ENCODE data around the gene LCE3D. TPM values are rescaled to one million over a fixed set of nuclear protein-coding genes. Genes with fewer than 3 reads are reported as not detected.

The LCE3D gene
- total and polyA plus RNA-seq, 9 of the 15 experiments (the other 6 are each of a cell fraction or from before 2014, with no cell fraction given), result not detected

- no peak for TF ChIP-seq RERE (CRISPR knock-in tag; IDR thresholded peaks at IDR 0.05; ENCODE audit: borderline replicate concordance)
- TF ChIP-seq ZNF668 (CRISPR knock-in tag; IDR thresholded peaks at IDR 0.05), result no peak
- TF ChIP-seq RAD21 (CRISPR knock-in tag; conservative IDR thresholded peaks at IDR 0.05 in 1 of 2, IDR thresholded peaks at IDR 0.05 in 1 of 2), result peak in 1 of 2 experiments; percentile 51; a peak in 2 of 4 replicates
- TF ChIP-seq SNIP1 (IDR thresholded peaks at IDR 0.05; ENCODE audit: low read depth), result no peak
- TF ChIP-seq NRF1 (conservative IDR thresholded peaks at IDR 0.05 in 1 of 2, IDR thresholded peaks at IDR 0.05 in 1 of 2), result no peak
Measured at GRCh38 chr1:152533327-152533938, 46.9 kb downstream of the LCE3D start (continued).

Small RNA genes lying within 50 kb of the gene (small RNA-seq; reads per million reads assigned to genes)
- gene LCE3A (not detected), gene LCE3B (not detected)

Other genes starting within 250 kb of the LCE3D start
Only the 7 nearest of the 20 such genes appear.
- not detected in 2 replicates for gene LCE5A, start 69.7 kb downstream of the LCE3D start, total RNA-seq (2014; rRNA removed)
- not detected in 2 replicates for gene LCE5A, start 69.7 kb downstream of the LCE3D start, total RNA-seq (2014; rRNA removed; fragmentation: Illumina TruSeq; extraction: Trizol)
- not detected in 2 replicates for gene LCE5A, start 69.7 kb downstream of the LCE3D start, total RNA-seq (2015; rRNA removed; fragmentation: Illumina TruSeq; extraction: Trizol)
- gene LCE5A, start 69.7 kb downstream of the LCE3D start, total RNA-seq (2021), result not detected in 2 replicates
- gene LCE5A, start 69.7 kb downstream of the LCE3D start, polyA plus RNA-seq (2011; rRNA removed), result not detected in 2 replicates
- gene LCE5A, start 69.7 kb downstream of the LCE3D start, polyA plus RNA-seq (2014; fragmentation: Illumina TruSeq; extraction: Trizol), result not detected in 2 replicates
- not detected for gene LCE5A, start 69.7 kb downstream of the LCE3D start, polyA plus RNA-seq (2014; fragmentation: Nextera tagmentation; extraction: Ambion mirVana)
- gene LCE5A, start 69.7 kb downstream of the LCE3D start, polyA plus RNA-seq (2014; rRNA removed), result not detected in 2 replicates
- not detected in 2 replicates for gene CRCT1, start 66.0 kb downstream of the LCE3D start, total RNA-seq (2014; rRNA removed)
- not detected in 2 replicates for gene CRCT1, start 66.0 kb downstream of the LCE3D start, total RNA-seq (2014; rRNA removed; fragmentation: Illumina TruSeq; extraction: Trizol)
- gene CRCT1, start 66.0 kb downstream of the LCE3D start, total RNA-seq (2015; rRNA removed; fragmentation: Illumina TruSeq; extraction: Trizol), result not detected in 2 replicates
- gene CRCT1, start 66.0 kb downstream of the LCE3D start, total RNA-seq (2021), result not detected in 2 replicates
- not detected in 2 replicates for gene CRCT1, start 66.0 kb downstream of the LCE3D start, polyA plus RNA-seq (2011; rRNA removed)
- gene CRCT1, start 66.0 kb downstream of the LCE3D start, polyA plus RNA-seq (2014; fragmentation: Illumina TruSeq; extraction: Trizol), result not detected in 2 replicates
- not detected for gene CRCT1, start 66.0 kb downstream of the LCE3D start, polyA plus RNA-seq (2014; fragmentation: Nextera tagmentation; extraction: Ambion mirVana)
- gene CRCT1, start 66.0 kb downstream of the LCE3D start, polyA plus RNA-seq (2014; rRNA removed), result not detected in 2 replicates
- not detected in 2 replicates for gene LCE3E, start 13.7 kb downstream of the LCE3D start, total RNA-seq (2014; rRNA removed)
- gene LCE3E, start 13.7 kb downstream of the LCE3D start, total RNA-seq (2014; rRNA removed; fragmentation: Illumina TruSeq; extraction: Trizol), result not detected in 2 replicates
- gene LCE3E, start 13.7 kb downstream of the LCE3D start, total RNA-seq (2015; rRNA removed; fragmentation: Illumina TruSeq; extraction: Trizol), result not detected in 2 replicates
- not detected in 2 replicates for gene LCE3E, start 13.7 kb downstream of the LCE3D start, total RNA-seq (2021)
- gene LCE3E, start 13.7 kb downstream of the LCE3D start, polyA plus RNA-seq (2011; rRNA removed), result not detected in 2 replicates
- not detected in 2 replicates for gene LCE3E, start 13.7 kb downstream of the LCE3D start, polyA plus RNA-seq (2014; fragmentation: Illumina TruSeq; extraction: Trizol)
- gene LCE3E, start 13.7 kb downstream of the LCE3D start, polyA plus RNA-seq (2014; fragmentation: Nextera tagmentation; extraction: Ambion mirVana), result not detected
- gene LCE3E, start 13.7 kb downstream of the LCE3D start, polyA plus RNA-seq (2014; rRNA removed), result not detected in 2 replicates
- gene LCE3C, start 19.7 kb upstream of the LCE3D start, total RNA-seq (2014; rRNA removed), result not detected in 2 replicates
- gene LCE3C, start 19.7 kb upstream of the LCE3D start, total RNA-seq (2014; rRNA removed; fragmentation: Illumina TruSeq; extraction: Trizol), result not detected in 2 replicates
- not detected in 2 replicates for gene LCE3C, start 19.7 kb upstream of the LCE3D start, total RNA-seq (2015; rRNA removed; fragmentation: Illumina TruSeq; extraction: Trizol)
- gene LCE3C, start 19.7 kb upstream of the LCE3D start, total RNA-seq (2021), result not detected in 2 replicates
- not detected in 2 replicates for gene LCE3C, start 19.7 kb upstream of the LCE3D start, polyA plus RNA-seq (2011; rRNA removed)
- gene LCE3C, start 19.7 kb upstream of the LCE3D start, polyA plus RNA-seq (2014; fragmentation: Illumina TruSeq; extraction: Trizol), result not detected in 2 replicates
- gene LCE3C, start 19.7 kb upstream of the LCE3D start, polyA plus RNA-seq (2014; fragmentation: Nextera tagmentation; extraction: Ambion mirVana), result not detected
- not detected in 2 replicates for gene LCE3C, start 19.7 kb upstream of the LCE3D start, polyA plus RNA-seq (2014; rRNA removed)
- not detected in 2 replicates for gene LCE3B, start 33.3 kb upstream of the LCE3D start, total RNA-seq (2014; rRNA removed)
- gene LCE3B, start 33.3 kb upstream of the LCE3D start, total RNA-seq (2014; rRNA removed; fragmentation: Illumina TruSeq; extraction: Trizol), result not detected in 2 replicates
- not detected in 2 replicates for gene LCE3B, start 33.3 kb upstream of the LCE3D start, total RNA-seq (2015; rRNA removed; fragmentation: Illumina TruSeq; extraction: Trizol)
- not detected in 2 replicates for gene LCE3B, start 33.3 kb upstream of the LCE3D start, total RNA-seq (2021)
- not detected in 2 replicates for gene LCE3B, start 33.3 kb upstream of the LCE3D start, polyA plus RNA-seq (2011; rRNA removed)
- not detected in 2 replicates for gene LCE3B, start 33.3 kb upstream of the LCE3D start, polyA plus RNA-seq (2014; fragmentation: Illumina TruSeq; extraction: Trizol)
- not detected for gene LCE3B, start 33.3 kb upstream of the LCE3D start, polyA plus RNA-seq (2014; fragmentation: Nextera tagmentation; extraction: Ambion mirVana)
- not detected in 2 replicates for gene LCE3B, start 33.3 kb upstream of the LCE3D start, polyA plus RNA-seq (2014; rRNA removed)
- gene LCE3A, start 42.6 kb upstream of the LCE3D start, total RNA-seq (2014; rRNA removed), result not detected in 2 replicates
- not detected in 2 replicates for gene LCE3A, start 42.6 kb upstream of the LCE3D start, total RNA-seq (2014; rRNA removed; fragmentation: Illumina TruSeq; extraction: Trizol)
- gene LCE3A, start 42.6 kb upstream of the LCE3D start, total RNA-seq (2015; rRNA removed; fragmentation: Illumina TruSeq; extraction: Trizol), result not detected in 2 replicates
- gene LCE3A, start 42.6 kb upstream of the LCE3D start, total RNA-seq (2021), result not detected in 2 replicates
- gene LCE3A, start 42.6 kb upstream of the LCE3D start, polyA plus RNA-seq (2011; rRNA removed), result not detected in 2 replicates
- not detected in 2 replicates for gene LCE3A, start 42.6 kb upstream of the LCE3D start, polyA plus RNA-seq (2014; fragmentation: Illumina TruSeq; extraction: Trizol)
- not detected for gene LCE3A, start 42.6 kb upstream of the LCE3D start, polyA plus RNA-seq (2014; fragmentation: Nextera tagmentation; extraction: Ambion mirVana)
- gene LCE3A, start 42.6 kb upstream of the LCE3D start, polyA plus RNA-seq (2014; rRNA removed), result not detected in 2 replicates
- gene LCE2D, start 82.9 kb upstream of the LCE3D start, total RNA-seq (2014; rRNA removed), result not detected in 2 replicates
- gene LCE2D, start 82.9 kb upstream of the LCE3D start, total RNA-seq (2014; rRNA removed; fragmentation: Illumina TruSeq; extraction: Trizol), result not detected in 2 replicates
- not detected in 2 replicates for gene LCE2D, start 82.9 kb upstream of the LCE3D start, total RNA-seq (2015; rRNA removed; fragmentation: Illumina TruSeq; extraction: Trizol)
- gene LCE2D, start 82.9 kb upstream of the LCE3D start, total RNA-seq (2021), result not detected in 2 replicates
- not detected in 2 replicates for gene LCE2D, start 82.9 kb upstream of the LCE3D start, polyA plus RNA-seq (2011; rRNA removed)
- not detected in 2 replicates for gene LCE2D, start 82.9 kb upstream of the LCE3D start, polyA plus RNA-seq (2014; fragmentation: Illumina TruSeq; extraction: Trizol)
- not detected for gene LCE2D, start 82.9 kb upstream of the LCE3D start, polyA plus RNA-seq (2014; fragmentation: Nextera tagmentation; extraction: Ambion mirVana)
- gene LCE2D, start 82.9 kb upstream of the LCE3D start, polyA plus RNA-seq (2014; rRNA removed), result not detected in 2 replicates